Left kidney (tissue), 2 donors: ENCODE data around the gene PACS1. TPM values are rescaled to one million over a fixed set of nuclear protein-coding genes. Genes with fewer than 3 reads are reported as not detected.
"Not testable (repeated sequence)": the region's sequence is repeated elsewhere in the genome, so short reads cannot be mapped to it uniquely, and the experiment has no call there.

Source experiments
- DNase-seq: peaks from one replicate; pipeline ENCODE4 v3.0.0-alpha.2; 2013
- polyA plus RNA-seq: library from polyadenylated mRNA; unstranded; fragments of 120-200 nt; gene quantifications from one replicate; pipeline ENCODE4 v1.2.1, GENCODE V29; 2013; ENCODE audit not compliant: insufficient read length

Gene PACS1
- polyA plus RNA-seq, 1 donor: 61.5 TPM

DNA sequence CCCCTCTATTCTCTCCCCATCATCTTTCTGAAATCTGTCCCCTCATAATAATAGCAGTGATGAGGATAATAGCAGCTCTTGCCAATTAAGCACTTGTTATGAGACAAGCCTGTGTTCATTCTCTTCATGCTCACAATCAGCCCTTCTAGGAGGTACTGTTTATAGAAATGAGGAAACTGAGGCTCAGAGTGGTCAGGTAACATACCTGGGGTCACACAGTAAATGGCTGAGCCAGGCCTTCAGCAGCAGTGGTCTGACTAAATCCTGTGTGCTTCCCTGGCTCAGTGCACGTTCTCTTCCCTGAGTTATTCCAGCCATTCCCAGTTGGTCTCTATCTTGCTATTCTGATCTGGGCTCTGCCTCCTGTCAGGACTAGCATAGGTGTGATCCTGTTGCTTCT lies 204.1 kb downstream of the PACS1 start:
- DNase-seq: no peak

DNA sequence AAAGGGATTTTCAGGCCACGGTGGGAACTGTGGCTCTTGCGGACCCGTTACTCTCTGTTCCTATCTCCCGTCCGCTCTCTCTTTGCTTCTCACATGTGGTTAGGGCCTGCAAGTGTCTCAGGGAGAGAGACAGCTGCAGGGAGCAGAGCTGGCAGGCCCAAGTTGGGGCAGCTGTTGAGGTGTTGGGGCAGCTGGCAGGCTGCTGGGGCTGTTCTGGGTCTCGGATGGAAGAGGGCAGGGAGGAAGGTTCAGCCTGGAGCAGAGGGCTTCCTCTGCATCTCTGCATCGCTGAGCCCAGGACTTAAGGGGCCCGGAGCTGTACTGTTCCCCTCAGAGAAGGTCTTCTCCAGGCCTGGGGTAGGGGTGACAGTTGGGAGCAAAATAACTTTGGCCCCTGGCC lies 205.3 kb downstream of the PACS1 start:
- DNase-seq: no peak

DNA sequence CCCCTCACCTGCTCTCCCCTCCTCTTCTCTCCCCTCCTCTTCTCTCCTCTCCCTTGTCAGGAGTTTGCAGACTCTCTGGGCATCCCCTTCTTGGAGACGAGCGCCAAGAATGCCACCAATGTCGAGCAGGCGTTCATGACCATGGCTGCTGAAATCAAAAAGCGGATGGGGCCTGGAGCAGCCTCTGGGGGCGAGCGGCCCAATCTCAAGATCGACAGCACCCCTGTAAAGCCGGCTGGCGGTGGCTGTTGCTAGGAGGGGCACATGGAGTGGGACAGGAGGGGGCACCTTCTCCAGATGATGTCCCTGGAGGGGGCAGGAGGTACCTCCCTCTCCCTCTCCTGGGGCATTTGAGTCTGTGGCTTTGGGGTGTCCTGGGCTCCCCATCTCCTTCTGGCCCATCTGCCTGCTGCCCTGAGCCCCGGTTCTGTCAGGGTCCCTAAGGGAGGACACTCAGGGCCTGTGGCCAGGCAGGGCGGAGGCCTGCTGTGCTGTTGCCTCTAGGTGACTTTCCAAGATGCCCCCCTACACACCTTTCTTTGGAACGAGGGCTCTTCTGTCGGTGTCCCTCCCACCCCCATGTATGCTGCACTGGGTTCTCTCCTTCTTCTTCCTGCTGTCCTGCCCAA lies 206.0 kb downstream of the PACS1 start:
- no peak for DNase-seq

DNA sequence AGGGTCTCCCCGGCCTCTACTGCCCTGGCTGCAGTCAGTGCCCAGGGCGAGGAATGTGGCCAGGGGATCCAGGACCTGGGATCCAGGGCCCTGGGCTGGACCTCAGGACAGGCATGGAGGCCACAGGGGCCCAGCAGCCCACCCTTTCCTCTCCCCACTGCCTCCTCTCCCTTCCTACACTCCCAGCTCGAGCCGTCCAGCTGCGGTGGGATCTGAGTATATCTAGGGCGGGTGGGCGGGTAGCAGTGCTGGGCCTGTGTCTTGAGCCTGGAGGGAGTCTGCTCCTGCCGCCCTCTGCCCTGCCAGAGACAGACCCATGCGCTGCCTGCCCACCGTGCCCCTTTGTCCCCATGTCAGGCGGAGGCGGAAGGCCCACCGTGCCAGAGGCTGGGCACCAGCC lies 206.5 kb downstream of the PACS1 start:
- DNase-seq: not testable (repeated sequence)

DNA sequence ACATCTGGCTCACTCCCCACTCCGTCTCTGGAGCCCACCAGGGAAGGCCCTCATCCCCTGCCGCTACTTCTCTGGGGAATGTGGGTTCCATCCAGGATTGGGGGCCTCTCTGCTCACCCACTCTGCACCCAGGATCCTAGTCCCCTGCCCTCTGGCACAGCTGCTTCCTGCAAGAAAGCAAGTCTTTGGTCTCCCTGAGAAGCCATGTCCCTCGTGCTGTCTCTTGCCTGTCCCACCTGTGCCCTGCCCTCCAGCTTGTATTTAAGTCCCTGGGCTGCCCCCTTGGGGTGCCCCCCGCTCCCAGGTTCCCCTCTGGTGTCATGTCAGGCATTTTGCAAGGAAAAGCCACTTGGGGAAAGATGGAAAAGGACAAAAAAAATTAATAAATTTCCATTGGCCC lies 207.0 kb downstream of the PACS1 start:
- not testable (repeated sequence) for DNase-seq

DNA sequence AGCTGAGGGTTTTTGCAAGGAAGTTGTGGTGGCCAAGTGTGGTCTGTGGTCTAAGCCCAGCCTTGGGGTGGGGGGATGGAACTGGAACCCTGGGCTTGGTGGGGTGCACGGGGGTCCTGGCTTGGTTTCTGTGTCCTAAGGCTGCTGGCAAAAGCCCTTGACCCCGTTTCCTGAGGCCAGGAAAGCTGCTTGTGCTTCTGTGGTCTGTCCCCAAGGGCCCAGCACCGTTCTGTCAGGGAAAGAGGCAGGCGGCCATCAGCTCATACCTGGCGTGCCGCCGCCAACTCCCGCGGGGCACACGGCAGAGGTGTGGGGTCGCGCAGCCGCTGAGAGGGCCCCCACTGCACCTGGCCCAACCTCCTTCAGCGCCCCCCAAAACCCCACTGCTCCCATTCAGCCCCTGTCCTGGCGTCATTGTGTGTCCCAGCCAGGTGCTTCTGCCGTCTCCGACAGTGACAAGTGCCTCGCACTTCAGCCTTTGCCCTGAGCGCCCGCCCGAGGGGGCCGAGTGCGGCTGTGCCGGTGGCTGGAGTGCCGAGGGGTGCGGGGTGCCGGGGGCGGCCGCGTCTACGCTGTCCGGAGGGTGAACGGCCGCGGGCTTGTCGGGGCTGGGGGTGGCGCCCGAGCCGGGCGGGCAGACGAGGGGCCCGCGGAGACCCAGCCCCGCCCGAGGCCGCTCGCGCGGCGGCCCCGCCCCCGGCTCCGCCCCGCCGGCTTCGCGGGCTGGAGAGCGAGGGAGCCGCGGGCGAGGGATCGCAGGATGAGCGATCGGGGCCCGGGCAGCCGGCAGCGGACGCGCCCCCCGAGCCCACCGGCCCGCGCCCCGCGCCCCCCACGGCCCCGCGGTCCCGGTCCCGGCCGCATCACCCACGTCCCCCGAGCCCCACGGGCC lies 207.6 kb downstream of the PACS1 start, which contains the start of gene CNIH2:
CNIH2 (plus strand) TSS at position 705 of the 892 bp plus-strand sequence. CDS start 282 bp downstream, outside the sequence.
- no peak for DNase-seq

DNA sequence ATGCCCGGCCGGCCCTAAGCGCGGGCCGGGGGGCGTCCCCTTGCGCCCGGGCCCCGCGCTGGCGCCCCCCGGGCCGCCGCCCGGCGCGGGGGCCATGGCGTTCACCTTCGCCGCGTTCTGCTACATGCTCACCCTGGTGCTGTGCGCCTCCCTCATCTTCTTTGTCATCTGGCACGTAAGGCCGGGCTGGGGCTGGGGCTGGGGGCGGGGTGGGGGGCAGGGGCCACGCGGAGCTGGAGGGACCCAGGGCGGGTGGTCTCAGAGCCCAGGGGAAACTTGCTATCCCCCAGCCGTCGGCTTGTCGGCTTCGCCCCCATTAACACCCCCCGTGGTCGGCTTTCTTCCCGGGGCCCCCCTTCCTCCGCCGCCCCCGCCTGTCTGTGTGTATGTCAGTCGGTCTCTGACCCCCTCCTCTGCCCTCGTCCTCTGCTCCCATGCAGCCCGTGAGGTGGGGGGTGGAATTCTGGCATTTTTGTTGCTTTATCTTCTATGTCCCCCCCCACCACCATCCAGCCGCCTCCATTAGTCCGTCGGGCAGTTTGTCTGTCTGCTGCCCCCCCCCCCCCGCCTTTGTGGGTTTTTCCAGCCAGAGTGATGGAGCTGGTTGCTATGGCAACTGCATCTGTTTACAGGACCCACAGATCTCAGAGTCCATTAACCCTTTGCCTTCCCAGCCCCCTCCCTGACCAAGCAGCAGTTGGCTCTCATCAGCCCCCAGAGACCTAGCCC lies 208.5 kb downstream of the PACS1 start:
- DNase-seq: no peak

DNA sequence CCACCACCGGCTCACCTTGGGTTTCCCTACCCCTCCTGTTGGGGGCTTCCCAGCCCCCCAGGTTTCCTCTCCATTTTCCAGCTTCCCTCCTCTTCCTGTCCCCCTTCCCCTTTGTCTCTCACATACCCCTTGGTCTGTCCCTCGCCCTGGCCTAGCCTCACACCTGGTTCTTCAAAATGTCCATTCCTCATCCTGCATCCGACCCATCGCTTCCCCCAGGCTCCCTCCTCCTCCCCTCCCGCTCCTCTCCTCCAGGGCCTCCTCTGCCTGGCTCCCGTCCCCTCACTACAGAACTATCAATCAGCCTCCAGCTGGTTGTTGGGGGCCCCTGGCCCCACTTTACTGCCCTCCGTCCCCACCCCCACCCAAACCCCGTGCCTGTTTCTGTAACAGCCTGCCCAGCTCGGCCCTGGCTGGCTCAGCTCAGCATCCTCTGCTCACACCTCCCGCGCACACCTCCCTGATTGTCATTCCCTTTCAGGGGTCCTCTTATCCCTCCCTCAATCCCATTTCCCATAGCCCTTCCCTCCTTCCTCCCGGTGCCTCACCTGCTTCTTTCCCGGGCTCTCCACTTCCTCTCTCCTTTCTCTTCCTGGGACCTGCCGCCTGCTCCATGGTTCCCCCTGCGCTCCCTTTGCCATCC lies 209.1 kb downstream of the PACS1 start:
- no peak for DNase-seq

DNA sequence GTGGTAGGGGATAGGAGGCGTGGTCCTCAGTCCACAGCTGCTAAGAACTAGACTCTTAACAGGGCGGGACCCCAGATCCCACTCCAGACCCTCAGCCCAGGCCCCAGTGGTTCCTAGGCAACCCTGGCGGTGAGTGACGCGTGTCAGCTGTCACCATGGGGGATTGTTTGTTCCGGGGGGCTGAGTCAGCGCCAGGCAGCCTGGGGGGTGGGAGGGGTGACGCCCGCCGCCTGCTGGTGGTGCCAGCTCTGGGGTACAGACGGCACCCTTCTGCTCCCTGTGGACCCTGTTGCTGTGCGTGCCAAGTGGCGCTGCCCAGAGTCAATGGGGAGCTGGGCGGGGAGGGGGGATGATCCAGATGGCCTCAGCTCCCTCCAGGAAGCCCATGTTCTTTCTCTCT lies 210.4 kb downstream of the PACS1 start:
- DNase-seq: no peak

DNA sequence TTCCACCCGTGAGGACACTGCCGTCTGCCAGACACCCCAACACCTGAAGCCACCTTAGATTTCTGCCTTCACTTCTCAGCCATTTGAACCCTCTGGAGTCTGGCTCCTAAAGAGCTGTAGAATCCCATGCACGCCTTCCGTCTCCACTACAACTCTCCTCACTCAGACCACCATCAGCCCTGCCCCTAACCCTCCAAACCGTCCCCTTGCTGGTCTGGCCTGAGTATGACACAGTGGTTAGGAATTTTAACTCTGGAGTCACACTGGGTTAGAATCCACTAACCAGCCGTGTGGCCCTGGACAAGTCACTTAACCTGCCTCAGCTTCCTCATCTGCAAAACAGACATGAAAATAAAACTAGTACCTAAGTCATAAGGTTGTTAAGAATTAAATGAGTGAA lies 210.9 kb downstream of the PACS1 start:
- no peak for DNase-seq

DNA sequence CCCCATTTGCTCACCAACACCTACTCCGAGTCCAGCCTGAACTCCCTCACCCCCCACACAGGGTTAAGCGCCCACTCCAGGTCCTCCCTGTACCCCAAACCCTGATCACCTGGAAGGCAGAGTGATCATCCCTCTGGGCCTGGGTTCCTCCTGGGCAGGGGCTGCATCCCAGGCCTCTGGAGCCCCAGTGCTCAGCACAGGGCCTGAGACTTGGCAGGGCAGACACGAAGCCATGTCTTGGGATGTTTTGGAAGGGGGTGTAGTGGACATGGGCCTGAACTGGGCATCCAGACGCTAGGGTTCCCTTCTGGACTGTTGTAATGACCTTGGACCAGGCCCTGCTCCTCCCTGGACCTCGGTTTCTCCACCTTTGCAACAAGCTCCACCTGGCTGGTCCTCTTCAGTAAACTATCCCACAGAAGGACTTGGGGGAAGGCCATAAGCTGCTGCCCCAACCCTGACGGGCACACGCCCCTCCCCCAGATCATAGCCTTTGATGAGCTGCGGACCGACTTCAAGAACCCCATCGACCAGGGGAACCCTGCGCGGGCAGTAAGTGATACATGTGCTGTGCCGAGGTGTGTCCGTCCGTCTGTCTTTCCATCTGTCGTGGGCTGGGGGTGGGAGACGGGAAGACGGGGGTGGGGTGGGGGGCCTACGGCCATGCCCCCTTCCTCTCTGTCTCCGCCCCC lies 211.8 kb downstream of the PACS1 start:
- DNase-seq: no peak

DNA sequence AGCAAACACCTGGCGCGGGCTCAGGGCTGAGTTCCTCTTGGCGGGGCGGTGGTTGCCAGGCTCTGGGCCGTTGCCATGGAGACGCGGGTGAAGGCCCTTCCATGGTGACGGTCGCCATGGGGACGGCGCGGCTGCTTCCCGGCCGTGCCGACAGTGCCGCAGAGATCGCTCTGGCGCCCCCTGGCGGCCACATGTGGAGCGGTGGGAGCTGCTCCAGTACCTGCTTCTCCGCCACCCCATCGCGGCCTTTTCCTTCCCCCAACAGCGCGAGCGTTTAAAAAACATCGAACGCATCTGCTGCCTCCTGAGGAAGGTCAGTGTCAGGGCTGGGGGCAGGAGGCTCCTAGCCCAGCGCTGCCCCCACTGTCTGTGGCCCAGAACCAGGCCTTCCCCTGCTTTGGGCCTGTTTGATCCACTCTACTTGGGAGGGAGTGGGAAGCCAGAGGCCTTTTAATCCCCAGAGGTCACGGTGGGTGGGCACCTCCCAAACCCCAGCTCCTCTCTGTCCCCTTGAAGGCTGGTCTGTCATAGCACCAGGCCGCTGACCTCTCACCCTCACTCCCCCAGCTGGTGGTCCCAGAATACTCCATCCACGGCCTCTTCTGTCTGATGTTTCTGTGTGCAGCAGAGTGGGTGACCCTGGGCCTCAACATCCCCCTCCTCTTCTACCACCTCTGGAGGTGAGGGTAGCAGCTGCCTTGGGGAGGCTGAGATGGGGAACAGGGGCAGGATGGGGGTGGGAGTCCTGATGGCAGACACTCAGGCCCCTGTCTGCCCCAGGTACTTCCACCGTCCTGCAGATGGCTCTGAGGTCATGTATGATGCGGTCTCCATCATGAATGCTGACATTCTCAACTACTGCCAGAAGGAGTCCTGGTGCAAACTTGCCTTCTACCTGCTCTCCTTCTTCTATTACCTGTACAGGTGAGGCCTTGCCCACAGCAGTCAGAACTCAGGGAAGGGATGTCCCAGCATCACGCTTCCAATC lies 212.7 kb downstream of the PACS1 start:
- peak; percentile 95 for DNase-seq

DNA sequence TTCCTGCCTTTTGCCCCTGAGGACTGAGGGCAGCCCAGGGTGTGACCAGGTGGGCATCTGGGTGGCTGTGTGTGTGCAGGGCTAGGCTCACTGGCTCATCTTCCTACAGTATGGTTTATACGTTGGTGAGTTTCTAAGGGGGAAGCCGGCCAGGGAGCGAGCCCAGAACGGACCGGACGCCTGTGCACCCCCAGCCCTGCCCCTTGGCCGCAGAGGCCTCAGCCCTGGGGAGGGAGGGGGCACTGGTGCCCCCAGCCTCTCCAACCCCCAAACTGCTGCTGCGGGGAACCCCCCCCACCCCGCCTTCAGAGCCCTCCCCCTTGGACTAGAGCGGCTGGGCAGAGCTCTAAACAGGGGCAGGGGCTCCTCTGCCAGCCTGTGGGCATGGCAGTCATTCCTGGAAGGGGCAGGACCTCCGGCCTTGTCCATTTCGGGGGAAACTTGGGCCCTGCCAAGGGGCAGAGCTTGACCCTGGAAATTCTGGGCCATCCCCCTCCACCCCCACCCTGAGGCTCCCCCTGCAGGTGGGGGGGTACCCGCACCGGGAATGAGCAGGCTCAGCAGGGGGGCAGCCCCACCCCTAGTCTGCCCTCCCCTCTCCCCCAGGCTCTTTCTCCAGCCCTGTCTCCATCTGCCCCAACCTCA lies 213.5 kb downstream of the PACS1 start:
- no peak for DNase-seq

DNA sequence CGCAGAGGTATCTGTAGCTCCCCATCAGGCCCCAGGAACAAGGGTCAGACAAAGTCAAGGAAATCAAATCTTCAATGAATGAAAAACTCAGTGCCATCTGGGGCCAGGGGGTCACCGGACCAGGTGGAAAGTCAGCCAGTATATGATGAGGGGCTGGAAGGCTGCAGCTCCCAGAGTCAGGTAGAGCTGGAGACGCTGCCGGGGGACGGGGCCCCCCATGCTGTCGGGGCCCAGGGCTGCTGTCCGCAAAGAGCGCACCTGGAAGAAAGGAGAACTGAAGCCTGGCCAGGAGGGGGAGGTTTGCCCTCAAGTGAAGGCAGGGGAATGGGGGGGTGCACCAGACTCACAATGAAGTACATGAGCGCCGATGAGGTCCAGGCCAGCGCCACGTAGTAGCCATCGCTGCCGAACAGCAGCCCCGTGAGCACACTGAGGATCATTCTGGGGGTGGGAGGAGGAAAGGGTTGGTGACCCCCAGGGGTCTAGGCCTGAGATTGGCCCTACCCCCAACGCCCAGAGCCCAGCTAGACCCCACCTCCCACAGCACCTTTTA lies 214.5 kb downstream of the PACS1 start:
- DNase-seq: no peak

DNA sequence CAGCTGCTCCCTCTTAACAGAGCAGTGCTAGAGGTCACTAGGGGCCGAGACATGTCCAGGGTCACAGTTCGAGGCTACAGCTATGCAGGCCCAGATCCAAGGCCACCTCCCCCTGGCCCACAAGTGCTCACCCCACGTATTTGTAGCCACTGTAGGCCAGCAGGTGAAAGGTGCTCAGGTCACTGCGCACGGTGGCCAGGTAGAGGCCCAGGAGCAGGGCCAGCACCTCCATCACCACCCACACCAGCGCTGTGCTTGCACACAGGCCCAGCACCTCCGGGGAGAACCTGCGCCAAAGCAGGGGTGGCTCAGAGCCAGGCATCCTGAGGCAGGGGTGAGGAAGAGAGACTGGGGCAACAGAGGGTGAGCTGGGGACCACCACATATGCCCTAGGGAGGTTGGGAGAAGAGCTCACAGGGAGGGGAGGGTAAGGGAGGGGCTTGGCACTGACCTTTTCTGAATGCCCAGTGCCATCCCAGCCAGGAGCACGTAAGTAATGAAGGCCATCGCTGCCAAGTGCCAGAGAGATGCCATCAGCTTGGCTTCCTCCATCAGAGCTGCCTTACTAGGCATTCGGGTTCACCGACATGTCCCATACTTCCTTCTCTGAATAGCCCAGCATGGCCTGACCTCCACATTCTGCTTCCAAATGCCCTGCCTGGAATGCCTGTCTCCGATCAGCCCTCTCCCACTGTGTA lies 215.3 kb downstream of the PACS1 start:
- DNase-seq: no peak

DNA sequence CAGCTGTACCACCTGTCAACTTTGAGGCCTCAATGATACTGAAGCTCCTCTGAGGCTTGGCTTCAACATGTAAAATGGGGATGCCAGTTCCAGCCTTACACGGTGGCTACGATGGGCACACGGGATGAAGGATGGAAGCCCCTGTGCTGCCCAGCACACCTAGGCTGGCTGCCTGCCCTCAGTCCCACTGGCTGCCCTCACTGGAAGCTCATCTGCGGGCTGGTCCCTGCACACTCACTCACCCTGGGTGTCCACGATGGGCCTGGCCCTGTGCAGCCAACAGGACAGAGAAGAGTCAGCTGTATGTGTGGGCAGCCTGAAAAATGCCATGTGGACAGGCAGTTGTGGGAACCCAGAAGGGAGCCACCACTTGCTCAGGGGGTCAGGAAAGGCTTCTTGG lies 216.6 kb downstream of the PACS1 start:
- DNase-seq: no peak

DNA sequence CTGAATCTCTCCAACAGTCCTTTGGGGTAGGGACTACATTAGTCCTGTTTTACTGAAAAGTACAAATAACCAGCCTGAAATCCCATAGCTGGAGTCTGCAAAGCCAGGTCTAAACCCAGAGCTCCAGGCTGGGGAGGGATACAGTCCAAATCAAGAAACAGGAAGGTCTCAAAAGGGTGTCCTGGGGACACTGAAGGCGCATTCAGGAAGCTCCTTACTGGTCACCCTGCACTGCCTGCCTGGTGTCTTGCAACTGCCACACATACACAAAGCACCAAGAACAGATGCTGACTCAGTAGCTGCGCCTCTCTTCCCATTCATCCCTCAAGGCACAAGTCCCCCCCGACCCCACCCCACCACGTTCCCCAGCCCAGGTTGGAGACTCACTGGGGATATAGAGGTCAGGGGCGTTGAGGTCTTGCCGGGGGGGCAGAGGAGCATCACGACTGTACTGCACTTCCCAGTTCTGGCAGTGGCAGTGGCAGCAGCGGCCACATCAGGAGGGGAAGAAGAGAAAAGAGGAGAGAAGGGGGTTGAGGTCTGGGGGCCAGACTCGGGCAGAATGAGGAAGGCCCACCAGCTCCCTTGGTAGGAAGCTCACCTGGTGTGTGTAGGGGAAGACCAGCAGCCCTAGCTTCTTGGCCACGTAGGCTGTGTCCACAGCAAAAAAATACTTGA lies 217.3 kb downstream of the PACS1 start:
- DNase-seq: no peak
